ENCODE results near the gene PP2D1. TPM values are rescaled to one million over a fixed set of nuclear protein-coding genes. Genes with fewer than 3 reads are reported as not detected.

The PP2D1 gene
- total RNA-seq, 1 experiment from 2014 or later = not detected

GRCh38 chr3:19946832-19947548 is 65.1 kb downstream of the PP2D1 start, which contains the start of gene RAB5A (continued):
- TF ChIP-seq AFF4 (CRISPR knock-in tag; IDR thresholded peaks at IDR 0.05; ENCODE audit: borderline replicate concordance) (no peak; the same call in 1 of the 2 replicates), EMX1 (CRISPR knock-in tag; IDR thresholded peaks at IDR 0.05) (no peak), SOX15 (CRISPR knock-in tag; IDR thresholded peaks at IDR 0.05) (no peak), ZNF425 (CRISPR knock-in tag; conservative IDR thresholded peaks at IDR 0.05) (no peak), SP1 (CRISPR knock-in tag; conservative IDR thresholded peaks at IDR 0.05) (peak; percentile 94), ATF2 (CRISPR knock-in tag; IDR thresholded peaks at IDR 0.05; ENCODE audit: borderline replicate concordance, low read depth) (no peak), IRF1 (CRISPR knock-in tag; IDR thresholded peaks at IDR 0.05) (no peak; the same call in 1 of the 2 replicates), ESRRA (CRISPR knock-in tag; IDR thresholded peaks at IDR 0.05; ENCODE audit: borderline replicate concordance) (0 out of 2 replicates have a peak, but pooled peaks have one; percentile 47), PRRX2 (CRISPR knock-in tag; IDR thresholded peaks at IDR 0.05) (0 out of 2 replicates have a peak, but pooled peaks have one; percentile 33), NFE2L1 (CRISPR knock-in tag; IDR thresholded peaks at IDR 0.05) (peak; percentile 55; the same call in 1 of the 2 replicates), CDX4 (CRISPR knock-in tag; IDR thresholded peaks at IDR 0.05; ENCODE audit: borderline replicate concordance) (no peak), ZNF396 (CRISPR knock-in tag; IDR thresholded peaks at IDR 0.05; ENCODE audit: borderline replicate concordance) (no peak), FOXK1 (CRISPR knock-in tag; IDR thresholded peaks at IDR 0.05) (peak; percentile 62), ZNF317 (CRISPR knock-in tag; IDR thresholded peaks at IDR 0.05; ENCODE audit: borderline replicate concordance, low read depth) (no peak), AR (CRISPR knock-in tag; IDR thresholded peaks at IDR 0.05) (no peak), ARID4B (CRISPR knock-in tag; IDR thresholded peaks at IDR 0.05; ENCODE audit: borderline replicate concordance) (no peak; the same call in 1 of the 2 replicates), NR1H2 (CRISPR knock-in tag; IDR thresholded peaks at IDR 0.05) (no peak), E2F4 (CRISPR knock-in tag; IDR thresholded peaks at IDR 0.05; ENCODE audit: borderline replicate concordance, low read depth) (peak; percentile 42; the same call in 1 of the 2 replicates), ATF3 (CRISPR knock-in tag; conservative IDR thresholded peaks at IDR 0.05) (no peak)

Measured in WTC11 (cell line).